HuH-7 (cell line): ENCODE data around the gene DNASE1L2.

Experiments used
- DNase-seq: peaks from one replicate; pipeline ENCODE4 v3.0.0; 2011; ENCODE audit warnings: low spot score

Gene DNASE1L2

GRCh38 chr16:2204416-2205103 lies 31.7 kb upstream of the DNASE1L2 start:
- no peak for DNase-seq

GRCh38 chr16:2205104-2205966 lies 30.9 kb upstream of the DNASE1L2 start, which contains the start of gene MLST8:
TSS of gene MLST8 (plus strand) at chr16:2205454. CDS start at chr16:2206086, 632 bp downstream.
- peak; percentile 97 for DNase-seq

- DNase-seq, result no peak
These were observed 30.3 kb upstream of the DNASE1L2 start for GRCh38 chr16:2205967-2206313.

GRCh38 chr16:2206420-2206779 lies 29.8 kb upstream of the DNASE1L2 start:
- DNase-seq, result no peak

- no peak for DNase-seq
These were observed 29.3 kb upstream of the DNASE1L2 start for GRCh38 chr16:2206780-2207433.

GRCh38 chr16:2207872-2208271 lies 28.4 kb upstream of the DNASE1L2 start:
- DNase-seq, result no peak

GRCh38 chr16:2208308-2208707 lies 27.9 kb upstream of the DNASE1L2 start:
- DNase-seq, result no peak

- no peak for DNase-seq
These were observed 27.5 kb upstream of the DNASE1L2 start for GRCh38 chr16:2208772-2209171.

GRCh38 chr16:2209258-2210008 lies 26.8 kb upstream of the DNASE1L2 start:
- no peak for DNase-seq

GRCh38 chr16:2210009-2210332 lies 26.3 kb upstream of the DNASE1L2 start:
- DNase-seq, result no peak

- no peak for DNase-seq
These were observed 25.6 kb upstream of the DNASE1L2 start, which contains the start of gene BRICD5 for GRCh38 chr16:2210386-2211365. TSS of gene BRICD5 (minus strand) at chr16:2210863. CDS start at chr16:2210833, 30 bp downstream.

GRCh38 chr16:2211923-2212347 lies 24.3 kb upstream of the DNASE1L2 start:
- no peak for DNase-seq

- no peak for DNase-seq
These were observed 23.6 kb upstream of the DNASE1L2 start for GRCh38 chr16:2212362-2213324.

- no peak for DNase-seq
These were observed 22.2 kb upstream of the DNASE1L2 start for GRCh38 chr16:2213817-2214718.

GRCh38 chr16:2214719-2214968 lies 21.6 kb upstream of the DNASE1L2 start, which contains the start of gene PGP:
TSS of gene PGP (minus strand) at chr16:2214840. CDS start at chr16:2214777, 63 bp downstream.
- no peak for DNase-seq

- DNase-seq, result no peak
These were observed 19.9 kb upstream of the DNASE1L2 start for GRCh38 chr16:2216330-2216729.

GRCh38 chr16:2223221-2223941 lies 12.9 kb upstream of the DNASE1L2 start, which contains the start of gene E4F1:
TSS of gene E4F1 (plus strand) at chr16:2223591. CDS start at chr16:2223614, 23 bp downstream.
- DNase-seq, result peak; percentile 97

- DNase-seq, result peak; percentile 70
These were observed 12.2 kb upstream of the DNASE1L2 start for GRCh38 chr16:2223942-2224486.
